Esophagus (tissue), 2 donors: Measurements from ENCODE around the gene IREB2. TPM values are rescaled to one million over a fixed set of nuclear protein-coding genes. Genes with fewer than 3 reads are reported as not detected.
"Not testable (repeated sequence)": the region's sequence is repeated elsewhere in the genome, so short reads cannot be mapped to it uniquely, and the experiment has no call there.

ENCODE experiments used
- H3K27ac ChIP-seq, 2 donors: one replicate each; pipeline ENCODE4 v1.5.1; 2013; ENCODE audit warnings: low read depth in 2 of 2, mild to moderate bottlenecking in 2 of 2, inconsistent platforms in 1 of 2, low read length in 1 of 2, moderate library complexity in 1 of 2
- H3K27me3 ChIP-seq, 2 donors: one replicate each; pipeline ENCODE4 v1.6.1; 2013; ENCODE audit warnings: low read length in 2 of 2, control low read depth in 1 of 2, mild to moderate bottlenecking in 1 of 2; ENCODE audit not compliant: insufficient read depth in 2 of 2, control insufficient read depth in 1 of 2
- H3K36me3 ChIP-seq, 2 donors: one replicate each; pipeline ENCODE4 v1.6.1; 2013; ENCODE audit warnings: low read length in 1 of 2; ENCODE audit not compliant: control insufficient read depth in 2 of 2, insufficient read depth in 2 of 2
- H3K4me1 ChIP-seq, 2 donors: one replicate each; pipeline ENCODE4 v1.6.1; 2013; ENCODE audit warnings: low read length in 1 of 2; ENCODE audit not compliant: control insufficient read depth in 2 of 2, insufficient read depth in 2 of 2
- H3K4me3 ChIP-seq, 2 donors: one replicate each; pipeline ENCODE4 v1.5.1; 2013; ENCODE audit warnings: low read length in 2 of 2, mild to moderate bottlenecking in 2 of 2, low read depth in 1 of 2, moderate library complexity in 1 of 2
- H3K9me3 ChIP-seq, 2 donors: one replicate each; pipeline ENCODE4 v1.6.1; 2013; ENCODE audit warnings: mild to moderate bottlenecking in 2 of 2, low read depth in 1 of 2, low read length in 1 of 2, moderate library complexity in 1 of 2; ENCODE audit not compliant: control insufficient read depth in 2 of 2, insufficient read depth in 1 of 2
- WGBS, 2 donors: extraction: QIAGEN DNeasy Blood & Tissue Kit; methylation state at CpG; one replicate each; pipeline ENCODE4 v1.1.7; 2013; 5-methylcytosine and 5-hydroxymethylcytosine counted together
- polyA plus RNA-seq, 2 donors: library from polyadenylated mRNA; stranded (reverse); fragments of 200-250 nt; gene quantifications; one replicate each; pipeline ENCODE4 v1.2.3, GENCODE V29; 2013
- donor health status: healthy with polysubstance abuse.
- donor health status: Bipolar disorder and iron deficiency.

Gene IREB2
- polyA plus RNA-seq, 2 donors, result 9.0 to 9.2 TPM

GRCh38 chr15:78533331-78533730 lies 95.3 kb downstream of the IREB2 start:
- no peaks in the 10 kb centered on the region for H3K9me3 ChIP-seq
- H3K27ac ChIP-seq, result no peak overlapping the region
- H3K4me1 ChIP-seq, result no peaks in the 10 kb centered on the region
- no peaks in the 10 kb centered on the region for H3K36me3 ChIP-seq
- H3K27me3 ChIP-seq, result no peaks in the 10 kb centered on the region
- H3K4me3 ChIP-seq, result no peak overlapping the region
- 48 to 51% methylated on average over 2 of the region's 2 CpGs for WGBS, 2 donors

- no peaks in the 10 kb centered on the region for H3K9me3 ChIP-seq
- H3K4me1 ChIP-seq, result no peaks in the 10 kb centered on the region
- no peak overlapping the region for H3K4me3 ChIP-seq
- H3K27me3 ChIP-seq, result no peaks in the 10 kb centered on the region
- H3K27ac ChIP-seq, result no peak overlapping the region
- H3K36me3 ChIP-seq, result no peaks in the 10 kb centered on the region
- WGBS, 2 donors, result 95 to 96% methylated on average over 1 of the region's 1 CpG
These were observed 98.1 kb downstream of the IREB2 start for GRCh38 chr15:78536134-78536533.

DNA sequence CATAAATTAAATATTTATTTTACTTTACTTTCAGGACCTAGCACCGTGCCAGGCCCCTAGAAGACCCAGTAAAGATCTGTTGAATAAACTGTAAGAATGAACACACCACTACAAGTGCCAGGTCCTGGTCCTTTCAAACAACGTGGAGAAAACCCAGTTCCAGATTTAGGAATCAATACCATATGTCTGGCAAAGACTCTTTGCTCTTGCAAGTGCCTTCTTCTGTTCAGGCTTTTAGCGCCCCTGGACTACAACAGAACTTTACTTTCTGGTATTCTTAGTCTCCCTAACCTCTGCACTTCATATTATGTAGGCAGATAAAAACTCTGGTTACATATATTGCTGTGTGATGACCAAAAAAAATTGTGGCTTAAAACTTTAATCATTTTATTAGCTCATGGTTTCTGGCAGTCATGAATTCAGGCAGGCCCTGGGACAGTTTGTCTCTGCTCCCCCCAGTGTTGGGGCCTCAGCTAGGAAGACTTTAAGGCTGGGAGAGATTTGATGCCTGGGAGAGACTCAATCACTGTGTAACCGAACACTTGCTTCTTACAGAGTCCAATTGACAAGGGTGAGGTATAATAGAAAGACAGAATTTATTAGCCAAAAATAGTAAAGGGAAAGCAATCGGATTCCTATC lies 99.4 kb downstream of the IREB2 start:
- Histone ChIP-seq H3K27ac (no peak overlapping the region), H3K9me3 (no peaks in the 10 kb centered on the region), H3K27me3 (no peaks in the 10 kb centered on the region), H3K4me1 (no peaks in the 10 kb centered on the region), H3K4me3 (no peak overlapping the region), H3K36me3 (no peaks in the 10 kb centered on the region)
- 80 to 83% methylated on average over 5 of the region's 5 CpGs for WGBS, 2 donors

DNA sequence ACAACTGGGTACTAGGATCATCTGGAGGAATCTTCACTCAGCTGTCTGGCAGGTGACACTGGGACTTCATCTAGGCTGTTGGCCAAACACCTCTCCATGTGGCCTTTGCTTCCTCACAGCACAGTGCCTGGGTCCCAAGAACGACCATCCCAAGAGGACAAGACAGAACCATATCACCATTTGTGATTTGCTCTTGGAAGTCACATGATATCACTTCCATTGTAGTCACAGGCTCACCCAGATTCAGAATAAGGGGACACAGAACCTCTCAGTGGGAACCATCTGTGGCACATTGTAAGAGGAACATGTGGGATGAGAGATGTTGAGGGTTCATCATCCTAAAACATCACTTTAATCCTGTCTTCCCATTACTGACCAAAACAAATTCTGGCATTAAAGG lies 100.3 kb downstream of the IREB2 start:
- H3K36me3 ChIP-seq, result peaks cover 0 to 2% of the 10 kb centered on the region in 2 donors
- peaks cover 0 to 2% of the 10 kb centered on the region in 2 donors for H3K4me1 ChIP-seq
- no peaks in the 10 kb centered on the region for H3K27me3 ChIP-seq
- no peaks in the 10 kb centered on the region for H3K9me3 ChIP-seq
- H3K27ac ChIP-seq, result no peak overlapping the region
- WGBS, 2 donors, result 78 to 83% methylated on average over 1 of the region's 1 CpG
- no peak overlapping the region for H3K4me3 ChIP-seq

DNA sequence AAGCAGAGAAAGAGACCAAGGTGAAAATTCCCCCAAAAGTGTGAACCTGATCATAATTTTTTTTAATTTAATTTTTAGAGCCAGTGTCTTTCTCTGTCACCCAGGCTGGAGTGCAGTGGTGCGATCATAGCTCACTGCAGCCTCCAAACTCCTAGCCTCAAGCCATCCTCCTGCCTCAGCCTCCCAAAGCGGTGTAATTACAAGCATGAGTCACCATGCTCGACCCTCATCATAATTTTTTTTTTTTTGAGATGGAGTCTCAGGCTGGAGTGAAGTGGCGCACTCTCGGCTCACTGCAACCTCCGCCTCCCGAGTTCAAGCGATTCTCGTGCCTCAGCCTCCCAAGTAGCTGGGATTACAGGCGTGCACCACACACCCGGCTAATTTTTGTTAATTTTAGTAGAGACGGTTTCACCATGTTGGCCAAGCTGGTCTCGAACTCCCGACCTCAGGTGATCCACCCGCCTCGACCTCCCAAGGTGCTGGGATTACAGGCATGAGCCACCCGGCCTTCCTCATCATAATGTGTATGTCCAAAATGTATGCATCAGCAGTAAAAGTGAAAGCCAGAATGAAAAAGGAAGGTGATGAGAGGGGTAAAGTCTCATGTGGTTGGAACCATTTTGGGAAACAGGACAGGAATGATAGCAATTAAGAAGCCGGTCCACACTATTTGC lies 101.6 kb downstream of the IREB2 start:
- not testable (repeated sequence) for H3K36me3 ChIP-seq, H3K9me3 ChIP-seq, H3K27me3 ChIP-seq, H3K4me1 ChIP-seq
- Histone ChIP-seq H3K4me3 (peak overlapping the region; percentile 81 to 85), H3K27ac (peak overlapping the region; percentile 94 to 99)
- WGBS, 2 donors, result 72 to 76% methylated on average over 18 of the region's 18 CpGs

GRCh38 chr15:78540141-78540870 lies 102.3 kb downstream of the IREB2 start, which contains the start of gene PSMA4:
TSS of gene PSMA4 (plus strand) at chr15:78540444. CDS start at chr15:78541928, 1,484 bp downstream.
- Histone ChIP-seq H3K4me1 (peaks cover 0 to 2% of the 10 kb centered on the region in 2 donors), H3K9me3 (no peaks in the 10 kb centered on the region), H3K36me3 (peaks cover 0 to 2% of the 10 kb centered on the region in 2 donors), H3K4me3 (peak within 1 kb of the TSS; percentile 81 to 85), H3K27ac (peak within 1 kb of the TSS; percentile 94 to 99), H3K27me3 (no peaks in the 10 kb centered on the region)
- WGBS, 2 donors, result 0 to 1% methylated on average over 52 to 56 of the region's 56 CpGs

DNA sequence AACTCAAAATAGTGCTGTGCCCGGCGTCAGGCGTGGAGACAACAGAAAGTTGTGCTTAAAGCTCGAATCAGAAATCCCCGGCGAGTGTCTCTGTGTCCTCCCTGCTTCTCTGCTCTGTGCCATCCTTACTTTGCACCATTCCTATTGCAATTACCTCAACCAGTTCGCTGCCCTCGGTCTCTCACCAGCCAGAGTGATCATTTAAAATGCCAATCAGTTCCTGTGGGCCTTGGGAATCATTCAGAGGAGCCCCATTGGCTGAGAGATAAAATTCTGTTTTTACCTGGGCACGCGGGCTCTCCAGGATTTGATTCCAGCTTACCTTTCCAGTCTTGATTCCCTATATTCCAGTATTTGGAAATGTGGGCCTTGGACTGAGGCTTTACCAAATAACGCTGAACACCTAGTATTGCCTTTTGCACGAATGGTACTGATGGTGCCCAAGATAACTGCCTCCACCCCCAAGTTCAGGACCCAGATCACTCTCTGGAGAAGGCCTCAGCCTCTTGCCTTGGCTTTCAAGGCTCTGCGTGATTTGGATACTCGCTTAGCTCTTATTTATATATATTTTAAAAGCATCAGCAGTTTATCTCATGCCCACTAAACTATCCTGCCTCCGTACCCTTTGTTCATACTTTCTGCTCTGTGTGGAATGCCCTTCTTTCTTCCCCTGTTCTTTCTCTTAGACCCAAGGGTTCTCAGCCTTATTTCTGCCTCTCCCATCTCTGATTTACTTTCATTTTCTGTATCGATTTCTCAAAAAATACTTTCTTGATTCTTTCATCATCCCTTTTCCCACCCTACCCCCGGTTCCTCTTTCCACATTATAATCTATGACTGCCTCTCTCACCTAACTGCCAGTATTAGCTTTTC lies 103.1 kb downstream of the IREB2 start:
- peaks cover 2 to 3% of the 10 kb centered on the region in 2 donors for H3K36me3 ChIP-seq
- H3K27ac ChIP-seq, result peak overlapping the region; percentile 94 to 99
- peaks cover 0 to 2% of the 10 kb centered on the region in 2 donors for H3K4me1 ChIP-seq
- WGBS, 2 donors, result 3% methylated on average over 17 of the region's 17 CpGs
- H3K9me3 ChIP-seq, result no peaks in the 10 kb centered on the region
- H3K27me3 ChIP-seq, result no peaks in the 10 kb centered on the region
- peak overlapping the region; percentile 81 to 85 for H3K4me3 ChIP-seq

DNA sequence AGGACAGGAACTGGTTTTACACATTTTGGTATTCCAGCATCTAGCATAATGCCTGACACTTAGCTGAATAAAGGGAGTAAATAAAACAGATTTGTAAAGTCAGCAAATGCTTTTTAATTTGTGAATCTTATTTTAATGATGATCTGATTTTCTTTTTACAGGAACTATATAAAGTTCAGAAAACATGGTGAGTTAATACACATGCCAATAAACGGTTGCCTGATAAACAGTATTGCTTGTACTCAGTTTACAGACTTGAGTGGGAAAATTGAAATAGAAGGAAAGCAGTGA lies 103.7 kb downstream of the IREB2 start:
- no peaks in the 10 kb centered on the region for H3K27me3 ChIP-seq
- peaks cover 2 to 4% of the 10 kb centered on the region in 2 donors for H3K36me3 ChIP-seq
- no peaks in the 10 kb centered on the region for H3K9me3 ChIP-seq
- H3K4me3 ChIP-seq, result peak overlapping the region in 1 of 2 donors; percentile 81
- H3K4me1 ChIP-seq, result peaks cover 0 to 2% of the 10 kb centered on the region in 2 donors
- no peak overlapping the region for H3K27ac ChIP-seq
- 22 to 29% methylated on average over 1 of the region's 1 CpG for WGBS, 2 donors

- Histone ChIP-seq H3K36me3 (peaks cover 4 to 5% of the 10 kb centered on the region in 2 donors), H3K27me3 (no peaks in the 10 kb centered on the region), H3K4me3 (no peak overlapping the region), H3K9me3 (no peaks in the 10 kb centered on the region), H3K4me1 (peaks cover 0 to 2% of the 10 kb centered on the region in 2 donors), H3K27ac (no peak overlapping the region)
- WGBS, 2 donors, result 93 to 97% methylated on average over 3 of the region's 3 CpGs
These were observed 104.6 kb downstream of the IREB2 start for GRCh38 chr15:78542647-78543046.
